H7 (cell line): ENCODE data around the gene ZMIZ2. TPM values are rescaled to one million over a fixed set of nuclear protein-coding genes. Genes with fewer than 3 reads are reported as not detected.
"Not testable (repeated sequence)": the region's sequence is repeated elsewhere in the genome, so short reads cannot be mapped to it uniquely, and the experiment has no call there.

Experiments
- DNase-seq: peaks from one replicate; pipeline ENCODE4 v3.0.0; 2012
- H3K27me3 ChIP-seq: 2 replicates; pipeline ENCODE4 v1.6.0; 2011; ENCODE audit warnings: mild to moderate bottlenecking, low read length; ENCODE audit not compliant: control insufficient read depth, insufficient read depth
- H3K36me3 ChIP-seq: replicated peaks from 2 replicates; pipeline ENCODE4 v1.5.1; 2011; ENCODE audit warnings: low read length; ENCODE audit not compliant: control insufficient read depth, insufficient read depth
- H3K4me3 ChIP-seq: 2 replicates; pipeline ENCODE4 v1.5.1; 2011; ENCODE audit warnings: low read depth, mild to moderate bottlenecking, control low read depth, low read length, moderate library complexity; ENCODE audit not compliant: insufficient read depth
- total RNA-seq: library from RNA; depleted of rRNA; stranded (reverse); fragments of >200 nt; shearing (Covaris generic); gene quantifications from 2 replicates; pipeline ENCODE4 v1.2.3, GENCODE V29; 2014; rRNA removed

ZMIZ2 gene, protein sequence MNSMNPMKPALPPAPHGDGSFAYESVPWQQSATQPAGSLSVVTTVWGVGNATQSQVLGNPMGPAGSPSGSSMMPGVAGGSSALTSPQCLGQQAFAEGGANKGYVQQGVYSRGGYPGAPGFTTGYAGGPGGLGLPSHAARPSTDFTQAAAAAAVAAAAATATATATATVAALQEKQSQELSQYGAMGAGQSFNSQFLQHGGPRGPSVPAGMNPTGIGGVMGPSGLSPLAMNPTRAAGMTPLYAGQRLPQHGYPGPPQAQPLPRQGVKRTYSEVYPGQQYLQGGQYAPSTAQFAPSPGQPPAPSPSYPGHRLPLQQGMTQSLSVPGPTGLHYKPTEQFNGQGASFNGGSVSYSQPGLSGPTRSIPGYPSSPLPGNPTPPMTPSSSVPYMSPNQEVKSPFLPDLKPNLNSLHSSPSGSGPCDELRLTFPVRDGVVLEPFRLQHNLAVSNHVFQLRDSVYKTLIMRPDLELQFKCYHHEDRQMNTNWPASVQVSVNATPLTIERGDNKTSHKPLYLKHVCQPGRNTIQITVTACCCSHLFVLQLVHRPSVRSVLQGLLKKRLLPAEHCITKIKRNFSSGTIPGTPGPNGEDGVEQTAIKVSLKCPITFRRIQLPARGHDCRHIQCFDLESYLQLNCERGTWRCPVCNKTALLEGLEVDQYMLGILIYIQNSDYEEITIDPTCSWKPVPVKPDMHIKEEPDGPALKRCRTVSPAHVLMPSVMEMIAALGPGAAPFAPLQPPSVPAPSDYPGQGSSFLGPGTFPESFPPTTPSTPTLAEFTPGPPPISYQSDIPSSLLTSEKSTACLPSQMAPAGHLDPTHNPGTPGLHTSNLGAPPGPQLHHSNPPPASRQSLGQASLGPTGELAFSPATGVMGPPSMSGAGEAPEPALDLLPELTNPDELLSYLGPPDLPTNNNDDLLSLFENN
- 16.6 and 17.9 TPM in 2 replicates for total RNA-seq

DNA sequence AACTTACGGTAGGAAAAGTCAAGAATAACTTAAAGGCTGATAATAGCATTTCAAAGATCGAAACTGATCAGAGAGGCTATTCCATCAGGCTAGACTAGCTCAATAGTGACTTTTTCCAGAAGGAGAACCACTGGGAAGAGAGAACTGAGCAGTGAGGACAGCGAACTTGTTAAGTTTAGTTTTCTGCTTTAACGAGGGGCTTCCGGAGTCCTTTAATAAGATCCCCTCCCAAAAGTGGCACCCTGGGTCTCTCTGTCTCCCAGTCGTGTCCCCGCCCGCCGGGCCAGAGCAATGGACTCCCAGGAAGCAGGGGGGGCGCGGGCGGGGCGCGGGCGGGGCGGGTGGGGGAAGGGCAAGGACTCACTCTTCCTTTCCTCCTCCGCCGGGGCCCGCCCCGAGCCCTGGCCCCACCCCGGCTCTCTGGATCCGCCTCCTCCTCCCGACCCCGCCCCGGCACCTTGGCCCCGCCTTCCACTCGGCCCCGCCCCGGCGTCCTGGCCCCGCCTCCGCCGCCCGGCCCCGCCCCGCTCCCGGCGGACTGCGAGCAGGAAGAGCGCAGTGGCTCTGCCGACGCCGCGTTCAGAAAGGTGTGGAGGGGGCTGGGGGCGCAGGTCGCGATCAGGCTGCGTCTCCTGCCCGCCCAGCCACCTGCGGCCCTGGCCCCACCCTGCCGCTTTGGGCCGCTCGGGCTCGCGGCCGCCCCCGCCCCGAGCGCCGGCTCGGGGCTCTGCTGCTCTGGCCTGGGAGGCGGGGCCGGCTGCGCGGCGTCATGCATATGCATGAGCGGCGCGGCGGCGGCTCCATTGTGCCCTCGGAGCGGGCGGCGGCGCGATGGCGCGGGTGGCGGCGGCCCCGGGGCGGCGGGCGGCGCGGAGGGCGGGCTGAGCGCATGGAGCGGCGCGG is at the start of gene ZMIZ2:
TSS of gene ZMIZ2 (plus strand) at position 803 of the 903 bp plus-strand sequence. CDS start 7,403 bp downstream, outside the sequence.
- peak; percentile 100 for DNase-seq
- H3K4me3 ChIP-seq: peak within 1 kb of the TSS; percentile 90
- H3K36me3 ChIP-seq: peaks cover 7% of the 10 kb centered on the region
- H3K27me3 ChIP-seq: no peaks in the 10 kb centered on the region

DNA sequence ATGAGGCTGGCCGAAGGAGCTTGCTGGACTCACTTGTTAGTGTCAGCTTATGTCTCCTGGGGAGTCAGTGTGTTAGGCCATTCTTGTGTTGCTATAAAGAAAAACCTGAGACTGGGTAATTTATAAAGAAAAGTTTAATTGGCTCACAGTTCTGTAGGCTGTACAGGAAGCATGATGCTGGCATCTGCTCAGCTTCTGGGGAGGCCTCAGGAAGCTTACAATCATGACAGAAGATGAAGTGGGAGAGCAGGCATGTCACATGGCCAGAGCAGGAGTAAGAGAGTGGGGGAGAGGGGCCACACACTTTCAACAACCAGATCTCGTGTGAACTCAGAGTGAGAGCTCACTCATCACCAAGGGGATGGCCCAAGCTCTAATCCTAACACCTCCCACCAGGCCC is 49.0 kb upstream of the ZMIZ2 start:
- peaks cover 19% of the 10 kb centered on the region for H3K36me3 ChIP-seq
- DNase-seq, H3K4me3 ChIP-seq, H3K27me3 ChIP-seq: not testable (repeated sequence)

DNA sequence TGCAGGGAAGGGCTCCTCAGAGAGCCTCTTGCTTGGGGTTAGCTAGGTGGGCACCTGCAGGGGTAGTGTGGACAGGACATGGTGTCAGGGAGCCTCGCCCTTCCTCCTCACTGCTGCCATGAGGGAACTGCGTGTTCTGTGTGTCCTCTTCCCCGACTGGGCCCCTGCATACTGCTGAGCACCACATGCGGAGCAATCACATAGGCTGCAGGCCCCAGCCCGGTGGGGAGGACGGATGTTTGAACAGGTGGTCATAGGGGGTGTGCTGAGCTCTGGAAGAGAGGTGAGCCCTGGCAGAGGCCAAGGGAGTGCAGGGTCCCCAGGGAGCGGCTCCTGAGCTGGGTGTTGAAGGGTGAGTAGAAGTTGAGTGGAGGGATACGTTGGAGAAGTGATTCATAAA is 48.3 kb upstream of the ZMIZ2 start:
- Histone ChIP-seq H3K36me3 (peaks cover 19% of the 10 kb centered on the region), H3K4me3 (no peak overlapping the region), H3K27me3 (no peaks in the 10 kb centered on the region)
- no peak for DNase-seq

DNA sequence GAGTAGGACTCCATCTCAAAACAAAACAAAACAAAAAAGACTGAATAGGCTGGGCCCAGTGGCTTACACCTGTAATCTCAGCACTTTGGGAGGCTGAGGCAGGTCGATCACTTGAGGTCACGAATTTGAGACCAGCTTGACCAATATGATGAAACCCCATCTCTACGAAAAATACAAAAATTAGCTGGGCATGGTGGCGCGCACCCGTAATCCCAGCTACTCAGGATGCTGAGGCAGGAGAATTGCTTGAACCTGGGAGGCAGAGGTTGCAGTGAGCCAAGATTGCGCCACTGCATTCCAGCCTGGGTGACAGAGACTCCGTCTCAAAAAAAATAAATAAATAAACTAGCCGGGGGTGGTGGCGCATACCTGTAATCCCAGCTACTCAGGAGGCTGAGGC is 45.3 kb upstream of the ZMIZ2 start:
- H3K27me3 ChIP-seq, H3K36me3 ChIP-seq, H3K4me3 ChIP-seq, DNase-seq: not testable (repeated sequence)

DNA sequence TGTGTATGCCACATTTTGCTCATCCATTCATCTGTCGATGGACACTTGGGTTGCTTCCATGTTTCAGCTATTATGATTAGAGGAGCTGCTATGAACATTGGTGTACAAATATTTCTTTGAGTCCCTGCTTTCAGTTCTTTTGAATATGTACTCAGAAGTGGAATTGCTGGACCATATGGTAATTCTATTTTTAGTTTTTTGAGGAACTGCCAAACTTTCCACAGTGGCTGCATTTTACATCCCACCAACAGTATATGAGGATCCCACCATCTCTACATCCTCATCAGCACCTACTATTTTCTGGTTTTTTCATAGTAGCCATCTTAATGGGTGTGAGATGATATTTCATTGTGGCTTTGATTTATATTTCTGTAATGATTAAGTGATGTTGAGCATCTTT is 44.7 kb upstream of the ZMIZ2 start:
- no peak overlapping the region for H3K4me3 ChIP-seq
- no peaks in the 10 kb centered on the region for H3K27me3 ChIP-seq
- peaks cover 6% of the 10 kb centered on the region for H3K36me3 ChIP-seq
- DNase-seq: no peak

DNA sequence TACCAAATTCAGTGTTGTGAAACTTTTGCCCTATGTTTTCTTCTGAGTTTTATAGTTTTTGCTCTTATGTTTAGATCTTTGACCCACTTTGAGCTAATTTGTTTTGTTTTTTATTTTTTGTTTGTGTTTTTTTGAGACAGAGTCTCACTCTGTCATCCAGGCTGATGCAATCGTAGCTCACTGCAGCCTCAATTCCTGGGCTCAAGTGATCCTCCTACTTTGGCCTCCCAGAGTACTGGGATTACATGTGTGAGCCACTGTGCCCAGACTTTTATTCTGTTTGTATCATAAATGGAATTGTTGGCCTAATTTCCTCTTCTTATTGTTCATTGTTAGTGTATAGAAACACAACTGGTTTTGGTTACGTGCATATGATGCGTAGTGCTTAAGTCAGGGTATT is 43.2 kb upstream of the ZMIZ2 start:
- no peak for DNase-seq
- no peaks in the 10 kb centered on the region for H3K27me3 ChIP-seq
- H3K36me3 ChIP-seq: peaks cover 2% of the 10 kb centered on the region
- H3K4me3 ChIP-seq: no peak overlapping the region

DNA sequence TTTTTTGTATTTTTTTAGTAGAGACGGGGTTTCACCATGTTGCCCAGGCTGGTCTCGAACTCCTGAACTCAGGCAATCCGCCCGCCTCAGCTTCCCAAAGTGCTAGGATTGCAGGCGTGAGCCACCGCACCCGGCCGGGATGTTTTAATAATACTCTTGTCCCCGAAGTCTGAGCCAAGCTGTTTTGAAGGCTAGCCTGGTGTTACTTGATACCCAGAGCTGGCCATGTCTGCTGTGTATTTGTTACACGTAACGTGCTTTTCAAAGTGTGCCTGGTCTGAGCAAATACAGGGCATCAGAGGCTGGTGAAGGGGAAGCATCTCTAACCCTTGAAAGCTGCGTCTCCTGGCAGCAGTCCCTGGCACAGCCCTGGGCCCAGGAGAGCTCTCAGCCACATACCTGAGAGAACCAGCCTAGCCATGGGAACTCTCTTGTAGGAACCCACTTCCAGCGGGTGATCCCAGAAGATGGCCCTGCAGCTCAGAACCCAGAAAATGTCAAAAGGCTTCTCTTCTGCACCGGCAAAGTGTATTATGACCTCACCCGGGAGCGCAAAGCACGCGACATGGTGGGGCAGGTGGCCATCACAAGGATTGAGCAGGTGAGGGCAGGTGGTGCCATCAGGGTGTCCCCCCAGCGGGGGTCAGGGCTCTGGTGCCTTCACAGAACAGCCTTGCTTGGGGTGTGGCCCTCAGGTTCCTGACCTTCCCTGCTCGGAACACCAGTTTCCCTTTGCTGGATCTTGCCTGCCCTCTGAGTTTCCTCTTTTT is 41.7 kb upstream of the ZMIZ2 start:
- DNase-seq: peak; percentile 19
- H3K36me3 ChIP-seq: no peaks in the 10 kb centered on the region; the same call in none of the 2 replicates
- no peak overlapping the region for H3K4me3 ChIP-seq
- no peaks in the 10 kb centered on the region for H3K27me3 ChIP-seq

DNA sequence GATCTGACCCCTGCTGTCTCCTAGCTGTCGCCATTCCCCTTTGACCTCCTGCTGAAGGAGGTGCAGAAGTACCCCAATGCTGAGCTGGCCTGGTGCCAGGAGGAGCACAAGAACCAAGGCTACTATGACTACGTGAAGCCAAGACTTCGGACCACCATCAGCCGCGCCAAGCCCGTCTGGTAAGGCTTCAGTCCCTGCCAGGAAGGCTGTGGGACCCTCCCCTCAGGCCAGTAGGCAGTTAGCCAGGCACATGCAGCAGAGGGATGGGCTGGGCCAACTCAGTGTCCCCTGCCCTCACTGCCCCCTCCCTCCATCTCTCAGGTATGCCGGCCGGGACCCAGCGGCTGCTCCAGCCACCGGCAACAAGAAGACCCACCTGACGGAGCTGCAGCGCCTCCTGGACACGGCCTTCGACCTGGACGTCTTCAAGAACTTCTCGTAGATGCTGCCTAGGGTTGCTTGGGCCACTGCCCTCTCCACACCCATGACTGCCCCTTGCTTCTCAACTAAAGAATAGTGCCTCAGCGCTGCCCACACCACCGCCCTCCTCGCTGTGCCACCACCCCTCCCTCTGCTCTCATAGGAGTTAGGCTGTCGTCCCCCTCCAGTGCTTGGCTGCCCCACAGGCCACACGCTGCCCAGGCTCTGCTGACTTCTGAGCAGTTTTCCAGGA is 41.0 kb upstream of the ZMIZ2 start:
- Histone ChIP-seq H3K36me3 (no peaks in the 10 kb centered on the region; the same call in none of the 2 replicates), H3K27me3 (no peaks in the 10 kb centered on the region), H3K4me3 (no peak overlapping the region)
- peak; percentile 36 for DNase-seq

DNA sequence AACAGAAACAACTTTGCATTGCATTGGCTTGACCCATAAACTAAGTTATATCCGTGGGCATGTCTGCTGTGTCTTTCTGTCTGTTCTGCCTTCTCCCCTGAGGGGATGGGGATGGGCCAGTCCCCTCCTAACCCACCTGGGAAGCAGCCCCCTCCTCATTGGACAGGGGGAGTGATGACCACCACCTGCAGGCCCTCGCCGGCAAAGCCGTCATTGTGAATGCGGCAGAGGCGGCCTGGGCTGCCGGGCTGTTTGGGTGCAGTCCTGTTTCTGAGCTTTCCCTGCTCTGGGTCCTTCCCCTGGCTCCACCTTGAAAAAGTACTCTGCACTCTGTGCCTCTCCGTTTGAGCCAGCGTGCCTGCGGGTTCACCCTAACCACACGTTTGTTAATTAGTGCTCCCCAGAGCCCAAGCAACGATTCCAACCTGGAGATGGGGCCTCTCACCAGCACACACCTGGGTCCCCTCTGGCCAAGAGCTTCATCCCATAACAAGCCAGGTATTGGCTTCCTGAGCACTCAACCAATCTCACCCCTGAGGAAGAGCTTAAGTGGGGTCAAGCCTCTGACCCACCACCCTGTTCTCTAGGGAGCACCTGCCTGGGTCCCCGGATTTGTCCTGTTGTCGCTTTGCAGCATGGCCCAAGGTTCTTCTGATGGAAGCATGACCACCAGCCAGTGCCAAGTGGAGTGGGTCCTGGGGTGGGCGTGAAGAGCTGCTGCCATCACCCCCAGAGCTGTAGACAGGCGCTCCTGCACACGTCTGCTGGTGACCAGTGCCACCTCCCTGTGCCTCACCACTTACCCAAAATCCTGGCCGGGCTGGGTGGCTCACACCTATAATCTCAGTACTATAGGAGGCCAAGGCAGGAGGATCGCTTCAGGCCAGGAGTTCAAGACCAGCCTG is 39.4 kb upstream of the ZMIZ2 start:
- Histone ChIP-seq H3K4me3 (no peak overlapping the region), H3K36me3 (no peaks in the 10 kb centered on the region; the same call in none of the 2 replicates), H3K27me3 (no peaks in the 10 kb centered on the region)
- DNase-seq: peak; percentile 62

DNA sequence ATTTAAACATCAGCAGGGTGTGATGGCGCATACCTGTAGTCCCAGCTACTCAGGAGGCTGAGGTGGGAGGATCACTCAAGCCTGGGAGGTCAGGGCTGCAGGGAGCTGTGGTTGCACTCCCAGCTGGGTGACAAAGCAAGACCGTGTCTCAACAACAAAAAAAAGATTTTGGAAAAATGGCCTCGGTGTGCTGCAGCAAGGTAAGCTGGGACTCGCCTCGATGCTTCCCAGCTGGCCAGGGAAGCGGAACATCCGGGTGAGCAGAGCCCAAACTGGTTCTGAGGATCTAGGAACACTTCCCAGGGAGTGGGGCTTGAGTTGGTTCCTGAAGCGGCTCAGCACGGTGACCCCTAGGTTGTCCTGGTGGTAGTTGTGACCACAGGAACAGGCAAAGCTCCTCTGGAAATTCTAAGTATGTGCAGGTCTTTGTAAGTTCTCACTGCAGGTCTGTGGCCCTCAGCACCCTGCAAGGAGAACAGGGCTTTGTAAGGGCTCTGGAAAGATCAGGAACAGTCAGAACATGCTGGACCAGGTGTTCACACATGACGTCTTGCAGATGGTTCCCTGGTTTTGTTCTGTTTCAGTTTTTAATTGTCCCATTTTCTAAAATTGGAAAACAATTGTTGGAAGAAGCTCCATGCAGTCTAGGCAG is 38.6 kb upstream of the ZMIZ2 start:
- DNase-seq: peak; percentile 19
- no peaks in the 10 kb centered on the region; the same call in none of the 2 replicates for H3K36me3 ChIP-seq
- no peaks in the 10 kb centered on the region for H3K27me3 ChIP-seq
- H3K4me3 ChIP-seq: no peak overlapping the region

DNA sequence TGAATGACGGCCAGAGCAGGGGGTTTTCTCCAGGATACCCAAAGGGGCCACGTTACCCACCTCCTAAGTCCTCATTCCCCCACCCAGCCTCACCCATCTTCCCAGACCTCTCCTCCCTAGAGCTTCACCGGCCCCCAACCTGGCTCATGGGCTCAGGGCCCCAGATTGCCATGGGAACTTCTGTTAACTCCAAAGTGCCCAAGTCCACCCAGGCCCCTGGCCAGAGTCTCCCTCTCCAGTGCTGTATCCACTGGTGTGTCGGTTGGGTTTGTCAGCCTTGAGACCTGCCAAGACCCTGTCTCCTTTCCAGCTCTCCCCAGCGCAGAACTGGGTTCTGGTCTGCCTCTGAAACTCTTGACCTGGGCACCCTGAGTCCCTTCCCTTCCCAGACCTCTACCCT is 37.1 kb upstream of the ZMIZ2 start:
- no peak overlapping the region for H3K4me3 ChIP-seq
- H3K27me3 ChIP-seq: no peaks in the 10 kb centered on the region
- DNase-seq: no peak
- H3K36me3 ChIP-seq: no peaks in the 10 kb centered on the region; the same call in none of the 2 replicates

DNA sequence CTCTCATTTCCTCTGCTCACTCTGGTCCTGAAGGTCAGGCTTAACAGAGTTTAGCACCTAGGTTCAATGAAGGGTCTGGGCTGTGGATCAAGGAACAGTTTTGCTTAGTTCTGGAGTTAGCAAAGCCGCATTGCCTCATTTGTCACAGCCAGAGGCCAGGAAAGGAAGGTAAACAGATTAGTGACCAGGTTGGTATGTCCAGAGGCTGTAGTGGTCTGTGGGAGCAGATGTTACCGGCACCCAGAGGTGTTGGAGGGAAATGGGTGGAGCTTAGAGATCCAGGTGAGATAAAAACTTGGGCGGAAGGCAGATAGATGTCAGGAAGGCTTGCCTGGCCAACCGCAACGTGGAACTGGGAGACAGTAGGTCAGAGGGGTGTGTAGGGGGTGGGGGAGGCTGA is 36.6 kb upstream of the ZMIZ2 start:
- peak; percentile 25 for DNase-seq
- no peak overlapping the region for H3K4me3 ChIP-seq
- no peaks in the 10 kb centered on the region; the same call in none of the 2 replicates for H3K36me3 ChIP-seq
- no peaks in the 10 kb centered on the region for H3K27me3 ChIP-seq
